ENCODE results near the gene UBE2L3. TPM values are rescaled to one million over a fixed set of nuclear protein-coding genes. Genes with fewer than 3 reads are reported as not detected.

UBE2L3 gene
- total RNA-seq, 2 experiments from 2014 or later: 18.7 TPM

DNA sequence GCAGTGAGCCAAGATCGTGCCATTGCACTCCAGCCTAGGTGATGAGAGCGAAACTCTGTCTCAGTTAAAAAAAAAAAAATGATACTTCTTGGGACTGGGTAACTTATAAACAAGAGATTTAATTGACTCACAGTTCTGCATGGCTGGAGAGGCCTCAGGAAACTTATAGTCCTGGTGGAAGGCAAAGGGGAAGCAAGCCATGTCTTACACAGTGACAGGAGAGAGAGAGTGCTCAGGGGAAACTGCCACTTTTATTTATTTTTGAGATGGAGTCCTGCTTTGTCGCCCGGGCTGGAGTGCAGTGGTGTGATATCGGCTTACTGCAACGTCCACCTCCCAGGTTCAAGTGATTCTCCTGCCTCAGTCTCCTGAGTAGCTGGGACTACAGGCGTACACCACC is 82.8 kb downstream of the UBE2L3 start:
- H3K4me1 ChIP-seq (ENCODE audit: insufficient read depth, low read length): peaks cover 33% of the 10 kb centered on the region
- POLR2A ChIA-PET: interaction anchor here (4.4 kb wide), 1 partner anchor 8 kb away, joined by 32 read pairs; the partner anchor contains the start of gene SDF2L1
- intact Hi-C loops (cut with DNase I, micrococcal nuclease): no loop called here
- Mint-ChIP-seq H3K36me3 (ENCODE audit: low read depth) (peaks cover 14% of the 10 kb centered on the region), H3K27me3 (no peaks in the 10 kb centered on the region), H3K9me3 (no peaks in the 10 kb centered on the region), H3K4me3 (no peak overlapping the region), H3K4me1 (ENCODE audit: low read depth) (peaks cover 28% of the 10 kb centered on the region), H3K27ac (no peak overlapping the region)
- no peak overlapping the region for H3K4me3 ChIP-seq (ENCODE audit: low read length)
- no peak overlapping the region for H3K27ac ChIP-seq (ENCODE audit: low read depth in 1 of 2, low read length in 2 of 2)
- no peak for DNase-seq
- ATAC-seq (ENCODE audit: poor library complexity): no peak
- no peaks in the 10 kb centered on the region for H3K27me3 ChIP-seq (ENCODE audit: control insufficient read depth in 1 of 2, insufficient read depth in 2 of 2, low read length in 2 of 2)
- no peak for TF ChIP-seq CTCF (IDR thresholded peaks at IDR 0.05)
- H3K36me3 ChIP-seq (ENCODE audit: insufficient read depth, low read length): peaks cover 13% of the 10 kb centered on the region
- H3K9me3 ChIP-seq (ENCODE audit: control insufficient read depth in 1 of 2, insufficient read depth in 1 of 2, low read length in 2 of 2): no peaks in the 10 kb centered on the region
- CTCF ChIA-PET: no interaction called here

GRCh38 chr22:21650823-21651520 is 83.5 kb downstream of the UBE2L3 start:
- H3K27ac Mint-ChIP-seq: no peak overlapping the region
- ChIA-PET CTCF (interaction anchor here (1.0 kb wide), 1 partner anchor 8 kb away, joined by 4 read pairs; the partner anchor contains the start of gene SDF2L1), POLR2A (interaction anchor here (2.1 to 4.4 kb wide), 2 partner anchors 9 to 22 kb away, joined by 10 to 32 read pairs; partner anchors contain the start of gene SDF2L1)
- H3K4me3 Mint-ChIP-seq: peak overlapping the region; percentile 87
- H3K27ac ChIP-seq (ENCODE audit: low read depth in 1 of 2, low read length in 2 of 2): no peak overlapping the region
- no peaks in the 10 kb centered on the region for H3K27me3 ChIP-seq (ENCODE audit: control insufficient read depth in 1 of 2, insufficient read depth in 2 of 2, low read length in 2 of 2)
- H3K4me3 ChIP-seq (ENCODE audit: low read length): peak overlapping the region; percentile 65
- H3K36me3 Mint-ChIP-seq (ENCODE audit: low read depth): peaks cover 14% of the 10 kb centered on the region
- ATAC-seq (ENCODE audit: poor library complexity) (no peak), DNase-seq (peak in 1 of 14 experiments; percentile 9)
- H3K4me1 Mint-ChIP-seq (ENCODE audit: low read depth): peaks cover 29% of the 10 kb centered on the region
- intact Hi-C loops (cut with DNase I, micrococcal nuclease): no loop called here
- TF ChIP-seq CTCF (IDR thresholded peaks at IDR 0.05): no peak
- H3K36me3 ChIP-seq (ENCODE audit: insufficient read depth, low read length): peaks cover 13% of the 10 kb centered on the region
- H3K27me3 Mint-ChIP-seq: no peaks in the 10 kb centered on the region
- H3K9me3 Mint-ChIP-seq: no peaks in the 10 kb centered on the region
- H3K4me1 ChIP-seq (ENCODE audit: insufficient read depth, low read length): peaks cover 33% of the 10 kb centered on the region
- no peaks in the 10 kb centered on the region for H3K9me3 ChIP-seq (ENCODE audit: control insufficient read depth in 1 of 2, insufficient read depth in 1 of 2, low read length in 2 of 2)

DNA sequence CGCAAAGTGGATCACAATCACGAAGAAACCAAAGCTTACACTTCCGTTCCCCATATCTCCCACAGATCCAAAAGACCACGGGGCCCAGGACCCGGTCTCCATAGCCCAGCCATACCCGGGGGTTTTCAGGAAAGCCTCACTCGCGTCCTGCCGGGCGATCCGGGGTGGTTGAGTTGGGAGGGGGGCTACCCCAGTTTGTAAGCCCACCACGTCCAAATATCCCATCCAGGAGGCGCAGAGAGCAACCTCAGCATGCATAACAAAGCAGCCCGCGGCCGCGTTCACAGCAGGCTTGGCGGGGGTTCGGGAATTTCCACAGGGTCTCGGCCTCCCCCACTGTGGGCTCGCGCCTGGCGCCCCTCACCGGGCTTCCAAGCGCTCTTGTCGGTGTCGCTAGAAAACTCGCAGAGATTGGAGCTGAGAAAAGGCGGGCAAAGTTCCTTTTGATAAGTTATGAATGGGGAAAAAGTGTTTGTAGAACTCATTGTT is 84.1 kb downstream of the UBE2L3 start:
- Mint-ChIP-seq H3K9me3 (no peaks in the 10 kb centered on the region), H3K27me3 (no peaks in the 10 kb centered on the region), H3K4me1 (ENCODE audit: low read depth) (peaks cover 32% of the 10 kb centered on the region), H3K27ac (no peak overlapping the region), H3K36me3 (ENCODE audit: low read depth) (peaks cover 8% of the 10 kb centered on the region), H3K4me3 (peak overlapping the region; percentile 87)
- intact Hi-C loops (cut with DNase I, micrococcal nuclease): no loop called here
- Histone ChIP-seq H3K9me3 (ENCODE audit: control insufficient read depth in 1 of 2, insufficient read depth in 1 of 2, low read length in 2 of 2) (no peaks in the 10 kb centered on the region), H3K27ac (ENCODE audit: low read depth in 1 of 2, low read length in 2 of 2) (no peak overlapping the region), H3K36me3 (ENCODE audit: insufficient read depth, low read length) (peaks cover 13% of the 10 kb centered on the region), H3K4me1 (ENCODE audit: insufficient read depth, low read length) (peaks cover 32% of the 10 kb centered on the region), H3K27me3 (ENCODE audit: control insufficient read depth in 1 of 2, insufficient read depth in 2 of 2, low read length in 2 of 2) (no peaks in the 10 kb centered on the region), H3K4me3 (ENCODE audit: low read length) (peak overlapping the region; percentile 65)
- ATAC-seq (ENCODE audit: poor library complexity): no peak
- POLR2A ChIA-PET: interaction anchor here (2.1 to 4.4 kb wide), 2 partner anchors 9 to 23 kb away, joined by 10 to 32 read pairs; partner anchors contain the start of gene SDF2L1
- CTCF ChIA-PET: interaction anchor here (1.0 kb wide), 1 partner anchor 9 kb away, joined by 4 read pairs; the partner anchor contains the start of gene SDF2L1
- no peak for DNase-seq
- no peak for TF ChIP-seq CTCF (IDR thresholded peaks at IDR 0.05)

All from CD4-positive, alpha-beta T cell (primary cell).